ENCODE data around the gene TAAR8. TPM values are rescaled to one million over a fixed set of nuclear protein-coding genes. Genes with fewer than 3 reads are reported as not detected.

The TAAR8 gene
- total and polyA plus RNA-seq, 2 of the 13 experiments (the other 11 are each of a cell fraction or from before 2014, with no cell fraction given) = 0.07 TPM; not detected in 1

DNA sequence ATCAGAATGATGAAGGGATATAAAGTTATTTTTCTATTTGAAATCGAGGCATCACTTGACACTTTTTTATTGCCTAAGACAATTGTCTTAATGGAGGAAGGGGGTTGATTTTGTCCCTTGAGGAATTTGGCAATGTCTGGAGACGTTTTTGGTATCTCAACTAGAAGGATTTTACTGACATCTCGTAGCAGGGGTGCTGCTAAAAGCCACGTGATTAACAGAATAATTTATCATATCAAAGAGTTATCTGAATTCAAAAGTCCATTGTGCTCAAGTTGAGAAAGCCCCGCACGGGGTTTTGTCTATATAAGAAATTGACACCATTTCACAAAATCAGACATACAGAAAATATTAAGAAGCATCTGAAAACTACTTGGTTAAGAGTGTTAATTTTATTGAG is 16.1 kb downstream of the TAAR8 start:
- in situ Hi-C loops (cut with HindIII; ENCODE audit: extremely low pct_ligation_motif_present, low pct_unique_long_range_greater_than_20kb) = no loop called here
- WGBS (ENCODE audit: low lambda C conversion rate) = 15% methylated on average over 6 of the region's 6 CpGs
- no peak overlapping the region for H3K4me3 ChIP-seq (replicated peaks in 1 of 3; ENCODE audit: insufficient read depth in 1 of 3, low read depth in 2 of 3, low read length in 3 of 3)

DNA sequence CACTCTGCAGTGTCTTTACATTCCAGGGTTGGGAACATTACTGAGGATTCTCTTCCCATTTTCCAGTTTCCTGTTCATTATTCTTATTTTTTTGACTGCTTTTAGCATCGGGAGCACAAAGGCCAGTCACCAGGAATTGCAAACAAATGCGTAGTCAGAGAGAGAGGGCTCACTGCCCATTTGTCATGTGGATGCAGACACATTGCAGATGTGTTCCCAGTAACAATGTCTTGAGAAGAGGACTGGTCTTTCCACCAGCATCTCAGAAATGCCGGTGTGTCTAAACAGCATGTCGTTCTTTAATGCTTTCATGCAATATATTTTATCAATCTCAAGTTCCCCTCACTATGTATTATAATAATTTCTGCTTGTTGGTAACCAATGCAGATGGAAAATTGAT is 16.7 kb downstream of the TAAR8 start:
- H4K20me1 ChIP-seq (ENCODE audit: insufficient read depth, low read length) = no peaks in the 10 kb centered on the region; the same call in 1 of the 2 replicates
- intact Hi-C loops (cut with micrococcal nuclease; ENCODE audit: unreplicated experiment) (no loop called here), in situ Hi-C loops (cut with HindIII; ENCODE audit: extremely low pct_ligation_motif_present, low pct_unique_long_range_greater_than_20kb) (no loop called here)
- FAIRE-seq (no peak), DNase-seq (ENCODE audit: low spot score) (no peak), ATAC-seq (no peak)
- no peak overlapping the region for H3K4me2 ChIP-seq (ENCODE audit: low read depth, low read length)
- no peaks in the 10 kb centered on the region for H3K9me3 ChIP-seq (ENCODE audit: low read length)
- H3K9ac ChIP-seq (ENCODE audit: insufficient read depth, low read depth, low read length) = no peak overlapping the region
- TF ChIP-seq ZNF333 (CRISPR knock-in tag; IDR thresholded peaks at IDR 0.05; ENCODE audit: borderline replicate concordance) = no peak
- no peak for TF ChIP-seq HMG20B (CRISPR knock-in tag; conservative IDR thresholded peaks at IDR 0.05)
- TF ChIP-seq NCOA1 (CRISPR knock-in tag; IDR thresholded peaks at IDR 0.05) = no peak
- TF ChIP-seq, protein P1, sequence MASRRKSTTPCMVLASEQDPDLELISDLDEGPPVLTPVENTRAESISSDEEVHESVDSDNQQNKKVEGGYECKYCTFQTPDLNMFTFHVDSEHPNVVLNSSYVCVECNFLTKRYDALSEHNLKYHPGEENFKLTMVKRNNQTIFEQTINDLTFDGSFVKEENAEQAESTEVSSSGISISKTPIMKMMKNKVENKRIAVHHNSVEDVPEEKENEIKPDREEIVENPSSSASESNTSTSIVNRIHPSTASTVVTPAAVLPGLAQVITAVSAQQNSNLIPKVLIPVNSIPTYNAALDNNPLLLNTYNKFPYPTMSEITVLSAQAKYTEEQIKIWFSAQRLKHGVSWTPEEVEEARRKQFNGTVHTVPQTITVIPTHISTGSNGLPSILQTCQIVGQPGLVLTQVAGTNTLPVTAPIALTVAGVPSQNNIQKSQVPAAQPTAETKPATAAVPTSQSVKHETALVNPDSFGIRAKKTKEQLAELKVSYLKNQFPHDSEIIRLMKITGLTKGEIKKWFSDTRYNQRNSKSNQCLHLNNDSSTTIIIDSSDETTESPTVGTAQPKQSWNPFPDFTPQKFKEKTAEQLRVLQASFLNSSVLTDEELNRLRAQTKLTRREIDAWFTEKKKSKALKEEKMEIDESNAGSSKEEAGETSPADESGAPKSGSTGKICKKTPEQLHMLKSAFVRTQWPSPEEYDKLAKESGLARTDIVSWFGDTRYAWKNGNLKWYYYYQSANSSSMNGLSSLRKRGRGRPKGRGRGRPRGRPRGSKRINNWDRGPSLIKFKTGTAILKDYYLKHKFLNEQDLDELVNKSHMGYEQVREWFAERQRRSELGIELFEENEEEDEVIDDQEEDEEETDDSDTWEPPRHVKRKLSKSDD (CRISPR knock-in tag; IDR thresholded peaks at IDR 0.05; ENCODE audit: low read depth) = no peak
- TF ChIP-seq, protein P2, sequence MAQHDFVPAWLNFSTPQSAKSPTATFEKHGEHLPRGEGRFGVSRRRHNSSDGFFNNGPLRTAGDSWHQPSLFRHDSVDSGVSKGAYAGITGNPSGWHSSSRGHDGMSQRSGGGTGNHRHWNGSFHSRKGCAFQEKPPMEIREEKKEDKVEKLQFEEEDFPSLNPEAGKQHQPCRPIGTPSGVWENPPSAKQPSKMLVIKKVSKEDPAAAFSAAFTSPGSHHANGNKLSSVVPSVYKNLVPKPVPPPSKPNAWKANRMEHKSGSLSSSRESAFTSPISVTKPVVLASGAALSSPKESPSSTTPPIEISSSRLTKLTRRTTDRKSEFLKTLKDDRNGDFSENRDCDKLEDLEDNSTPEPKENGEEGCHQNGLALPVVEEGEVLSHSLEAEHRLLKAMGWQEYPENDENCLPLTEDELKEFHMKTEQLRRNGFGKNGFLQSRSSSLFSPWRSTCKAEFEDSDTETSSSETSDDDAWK (CRISPR knock-in tag; IDR thresholded peaks at IDR 0.05) = no peak
- TF ChIP-seq ZFP1 (CRISPR knock-in tag; IDR thresholded peaks at IDR 0.05) = no peak
- TF ChIP-seq RFX5 (IDR thresholded peaks at IDR 0.05; ENCODE audit: low read depth, low read length) = no peak
- TF ChIP-seq ZNF10 (CRISPR knock-in tag; IDR thresholded peaks at IDR 0.05; ENCODE audit: borderline replicate concordance, low read depth) = no peak
- TF ChIP-seq ZKSCAN1 (IDR thresholded peaks at IDR 0.05; ENCODE audit: low read length) = no peak
- no peak for TF ChIP-seq BRCA1 (CRISPR knock-in tag; IDR thresholded peaks at IDR 0.05)
- TF ChIP-seq SRSF9 (IDR thresholded peaks at IDR 0.05; ENCODE audit: borderline replicate concordance, insufficient read depth, low read depth, low read length, poor library complexity, severe bottlenecking) = no peak
- no peak for TF ChIP-seq ATF1 (CRISPR knock-in tag; IDR thresholded peaks at IDR 0.05)
- TF ChIP-seq SMC3 (IDR thresholded peaks at IDR 0.05; ENCODE audit: low read length) = no peak
- H3K36me3 ChIP-seq (replicated peaks in 1 of 2; ENCODE audit: control insufficient read depth in 1 of 2, insufficient read depth in 2 of 2, low read length in 2 of 2) = no peaks in the 10 kb centered on the region
- H2AFZ ChIP-seq (ENCODE audit: low read length) = no peak overlapping the region
- H3K27ac ChIP-seq (ENCODE audit: extremely low read length, insufficient read depth, low read length) = no peak overlapping the region
- 41% methylated on average over 4 of the region's 4 CpGs for WGBS (ENCODE audit: low lambda C conversion rate)
- no TSS peak for BruUV-seq (replicated peaks)
- H3K4me3 ChIP-seq (replicated peaks in 1 of 3; ENCODE audit: insufficient read depth in 1 of 3, low read depth in 2 of 3, low read length in 3 of 3) = no peak overlapping the region
- no peaks in the 10 kb centered on the region for H3K4me1 ChIP-seq (ENCODE audit: insufficient read depth, low read length)
- ChIA-PET POLR2A (no interaction called here), CTCF (ENCODE audit: low intra/inter-chr PET ratio, low total read pairs) (no interaction called here)
- no peaks in the 10 kb centered on the region; a peak in 1 of 5 replicates for H3K27me3 ChIP-seq (ENCODE audit: control insufficient read depth in 1 of 2, insufficient read depth in 2 of 2, low read length in 2 of 2)
- H3K79me2 ChIP-seq (ENCODE audit: insufficient read depth, low read length) = no peaks in the 10 kb centered on the region

More for the DNA sequence above, 16.1 kb downstream of the TAAR8 start:
- H3K4me1 ChIP-seq (ENCODE audit: insufficient read depth, low read length) = no peaks in the 10 kb centered on the region
- H3K4me2 ChIP-seq (ENCODE audit: low read depth, low read length) = no peak overlapping the region
- no peaks in the 10 kb centered on the region; the same call in 1 of the 2 replicates for H4K20me1 ChIP-seq (ENCODE audit: insufficient read depth, low read length)
- ChIA-PET POLR2A (no interaction called here), CTCF (ENCODE audit: low intra/inter-chr PET ratio, low total read pairs) (no interaction called here)
- no peaks in the 10 kb centered on the region; a peak in 1 of 5 replicates for H3K27me3 ChIP-seq (ENCODE audit: control insufficient read depth in 1 of 2, insufficient read depth in 2 of 2, low read length in 2 of 2)
- ATAC-seq (no peak), FAIRE-seq (no peak), DNase-seq (ENCODE audit: low spot score) (no peak)
- H2AFZ ChIP-seq (ENCODE audit: low read length) = no peak overlapping the region
- no peak overlapping the region for H3K27ac ChIP-seq (ENCODE audit: extremely low read length, insufficient read depth, low read length)
- no peak for TF ChIP-seq NFRKB (IDR thresholded peaks at IDR 0.05)
- no peak for TF ChIP-seq ZNF530 (CRISPR knock-in tag; IDR thresholded peaks at IDR 0.05; ENCODE audit: low read depth)
- H3K9ac ChIP-seq (ENCODE audit: insufficient read depth, low read depth, low read length) = no peak overlapping the region
- BruUV-seq (replicated peaks) = no TSS peak
- H3K36me3 ChIP-seq (replicated peaks in 1 of 2; ENCODE audit: control insufficient read depth in 1 of 2, insufficient read depth in 2 of 2, low read length in 2 of 2) = no peaks in the 10 kb centered on the region
- intact Hi-C loops (cut with micrococcal nuclease; ENCODE audit: unreplicated experiment) = no loop called here
- H3K9me3 ChIP-seq (ENCODE audit: low read length) = no peaks in the 10 kb centered on the region
- H3K79me2 ChIP-seq (ENCODE audit: insufficient read depth, low read length) = no peaks in the 10 kb centered on the region

Data from HepG2 (cell line).